HFFc6 (cell line): ENCODE measurements around the gene CCDC107. TPM values are rescaled to one million over a fixed set of nuclear protein-coding genes. Genes with fewer than 3 reads are reported as not detected.

Experiments used
- DNase-seq: peaks from one replicate; pipeline ENCODE4 v3.0.0-alpha.2; 2018
- H3K27ac Mint-ChIP-seq: 2 replicates; pipeline ENCODE4 v1.8.0; 2020; ENCODE audit warnings: mild to moderate bottlenecking, mixed read lengths
- H3K27me3 Mint-ChIP-seq: 2 replicates; pipeline ENCODE4 v1.8.0; 2021; ENCODE audit warnings: mild to moderate bottlenecking, moderate library complexity, mixed read lengths; ENCODE audit not compliant: insufficient read depth
- H3K36me3 Mint-ChIP-seq: 2 replicates; pipeline ENCODE4 v1.8.0; 2021; ENCODE audit warnings: low read depth, mixed read lengths
- H3K4me1 Mint-ChIP-seq: 2 replicates; pipeline ENCODE4 v1.8.0; 2020; ENCODE audit warnings: low read depth, mixed read lengths
- H3K4me3 Mint-ChIP-seq: 2 replicates; pipeline ENCODE4 v1.8.0; 2020; ENCODE audit warnings: mild to moderate bottlenecking, moderate library complexity, mixed read lengths
- H3K9me3 Mint-ChIP-seq: 2 replicates; pipeline ENCODE4 v1.8.0; 2020; ENCODE audit warnings: mild to moderate bottlenecking, mixed read lengths
- CTCF ChIP-seq: fragments of 200-600 bp; sonication (generic); IDR thresholded peaks from 2 replicates; pipeline ENCODE4 v1.5.0; 2021; ENCODE audit warnings: antibody characterized with exemption, mild to moderate bottlenecking
- total RNA-seq, 6 experiments: library from RNA; stranded (reverse); fragmentation: NEBNext Ultra II Directional; extraction: Animal tissue kit (Norgen Biotek cat#: 25700); gene quantifications; 2 replicates in 1 of 6; 3 replicates in 5 of 6; pipeline ENCODE4 v1.2.3, GENCODE V29; 2021

The CCDC107 gene
- total RNA-seq, 6 experiments from 2014 or later = 22.5 to 29.8 (median 24.6) TPM

- Mint-ChIP-seq H3K9me3 (no peaks in the 10 kb centered on the region), H3K4me1 (peaks cover 50% of the 10 kb centered on the region), H3K27me3 (peaks cover 28% of the 10 kb centered on the region), H3K4me3 (peak within 1 kb of the TSS; percentile 100), H3K27ac (peak within 1 kb of the TSS; percentile 97), H3K36me3 (peaks cover 38% of the 10 kb centered on the region)
- no peak for TF ChIP-seq CTCF
- DNase-seq = peak; percentile 87
These were observed 31.6 kb downstream of the CCDC107 start, which contains the start of gene TPM2 for GRCh38 chr9:35689542-35690293. TPM2 (minus strand) TSS chr9:35689925; CDS start chr9:35689817, 108 bp downstream.

GRCh38 chr9:35690294-35690613 is 32.2 kb downstream of the CCDC107 start:
- Mint-ChIP-seq H3K27ac (peak overlapping the region; percentile 97), H3K4me3 (peak overlapping the region; percentile 100)
- DNase-seq = no peak

GRCh38 chr9:35690614-35691333 is 32.7 kb downstream of the CCDC107 start:
- H3K36me3 Mint-ChIP-seq = peaks cover 32% of the 10 kb centered on the region
- H3K27ac Mint-ChIP-seq = peak overlapping the region; percentile 97
- H3K9me3 Mint-ChIP-seq = no peaks in the 10 kb centered on the region
- peak; percentile 74 for DNase-seq
- peaks cover 49% of the 10 kb centered on the region for H3K4me1 Mint-ChIP-seq
- no peak for TF ChIP-seq CTCF
- peaks cover 25% of the 10 kb centered on the region for H3K27me3 Mint-ChIP-seq
- H3K4me3 Mint-ChIP-seq = peak overlapping the region; percentile 100

More at GRCh38 chr9:35690294-35690613, 32.2 kb downstream of the CCDC107 start:
- peaks cover 34% of the 10 kb centered on the region for H3K36me3 Mint-ChIP-seq
- TF ChIP-seq CTCF = no peak
- H3K9me3 Mint-ChIP-seq = no peaks in the 10 kb centered on the region
- H3K27me3 Mint-ChIP-seq = peaks cover 26% of the 10 kb centered on the region
- H3K4me1 Mint-ChIP-seq = peaks cover 51% of the 10 kb centered on the region

- Mint-ChIP-seq H3K4me3 (peak overlapping the region; percentile 100), H3K27ac (peak overlapping the region; percentile 97), H3K36me3 (peaks cover 32% of the 10 kb centered on the region), H3K9me3 (no peaks in the 10 kb centered on the region), H3K27me3 (peaks cover 23% of the 10 kb centered on the region), H3K4me1 (peaks cover 50% of the 10 kb centered on the region)
- TF ChIP-seq CTCF = no peak
- no peak for DNase-seq
These were observed 33.2 kb downstream of the CCDC107 start for GRCh38 chr9:35691334-35691650.

GRCh38 chr9:35691757-35692301 is 33.7 kb downstream of the CCDC107 start:
- Mint-ChIP-seq H3K27me3 (peaks cover 24% of the 10 kb centered on the region), H3K4me1 (peaks cover 50% of the 10 kb centered on the region), H3K36me3 (peaks cover 32% of the 10 kb centered on the region), H3K4me3 (peak overlapping the region; percentile 100), H3K9me3 (no peaks in the 10 kb centered on the region), H3K27ac (peak overlapping the region; percentile 97)
- DNase-seq = no peak
- TF ChIP-seq CTCF = no peak
